Stimulated activated memory B cell treated with anti-CD40 and anti-IgM and Interleukin-4, amounts not matched to agents 10 μg/mL and 1 μg/mL and 100 μg/mL, for 72 hours (primary cell): ENCODE results near the gene C1orf141.
"Not testable (repeated sequence)": the region's sequence is repeated elsewhere in the genome, so short reads cannot be mapped to it uniquely, and the experiment has no call there.

ENCODE experiments used
- ATAC-seq: fragments of 150-1000 bp; cut with Tn5 transposase; 2 replicates; pipeline ENCODE4 v1.10.0; 2021
- H3K27ac Mint-ChIP-seq: one replicate; pipeline ENCODE4 v1.8.0; 2022; ENCODE audit warnings: mild to moderate bottlenecking, mixed read lengths
- H3K27me3 Mint-ChIP-seq: one replicate; pipeline ENCODE4 v1.8.0; 2022; ENCODE audit warnings: mixed read lengths
- H3K36me3 Mint-ChIP-seq: one replicate; pipeline ENCODE4 v1.8.0; 2022; ENCODE audit warnings: mixed read lengths
- H3K4me1 Mint-ChIP-seq: one replicate; pipeline ENCODE4 v1.8.0; 2022; ENCODE audit warnings: mixed read lengths
- H3K4me3 Mint-ChIP-seq: one replicate; pipeline ENCODE4 v1.8.0; 2022; ENCODE audit warnings: mild to moderate bottlenecking, moderate library complexity, mixed read lengths
- H3K9me3 Mint-ChIP-seq: one replicate; pipeline ENCODE4 v1.8.0; 2022; ENCODE audit warnings: mixed read lengths

C1orf141 gene

DNA sequence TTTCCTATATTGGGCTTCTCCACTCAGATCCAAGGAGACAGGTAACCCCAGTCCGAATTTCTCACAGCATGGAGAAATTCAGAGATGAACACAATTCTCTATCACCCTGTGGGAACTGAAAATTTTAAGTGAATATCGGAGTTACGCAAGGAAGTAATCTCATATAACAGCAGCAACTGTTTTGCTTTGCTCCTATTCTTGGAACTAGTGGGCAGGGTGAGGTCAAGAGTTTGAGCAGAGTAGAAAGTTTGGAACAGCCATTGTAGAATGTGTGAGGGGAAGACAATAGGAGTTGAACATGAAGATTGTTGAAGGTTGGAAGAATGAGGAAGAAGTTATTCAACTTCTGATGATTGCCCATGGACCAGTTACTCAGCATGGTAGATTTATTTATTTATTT is 56.5 kb downstream of the C1orf141 start:
- Mint-ChIP-seq H3K36me3 (no peaks in the 10 kb centered on the region), H3K4me3 (no peak overlapping the region), H3K4me1 (peaks cover 7% of the 10 kb centered on the region), H3K27ac (no peak overlapping the region), H3K27me3 (no peaks in the 10 kb centered on the region), H3K9me3 (peaks cover 3% of the 10 kb centered on the region)
- no peak for ATAC-seq

DNA sequence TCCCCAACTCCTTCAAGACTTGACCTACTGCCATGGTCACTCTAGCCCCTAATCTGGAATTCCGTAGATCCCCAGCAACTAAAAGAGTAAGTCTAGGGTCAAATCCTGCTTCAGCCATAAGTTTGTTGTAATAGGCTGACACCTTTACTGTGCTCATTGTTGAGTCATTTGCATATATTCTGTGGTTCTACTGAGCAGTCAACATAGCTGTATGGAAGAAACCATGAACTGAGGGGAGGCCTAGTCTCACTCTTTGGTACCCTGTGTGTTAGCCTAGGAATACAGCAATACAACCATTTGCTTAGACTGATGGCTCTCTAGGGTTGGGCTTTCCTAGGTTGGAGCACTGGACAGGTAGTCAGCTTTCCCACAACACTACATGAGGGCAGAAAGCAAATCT is 57.2 kb downstream of the C1orf141 start:
- peaks cover 7% of the 10 kb centered on the region for H3K4me1 Mint-ChIP-seq
- ATAC-seq, result no peak
- no peak overlapping the region for H3K27ac Mint-ChIP-seq
- H3K9me3 Mint-ChIP-seq, result peaks cover 5% of the 10 kb centered on the region
- H3K36me3 Mint-ChIP-seq, result peaks cover 3% of the 10 kb centered on the region
- no peaks in the 10 kb centered on the region for H3K27me3 Mint-ChIP-seq
- no peak overlapping the region for H3K4me3 Mint-ChIP-seq

DNA sequence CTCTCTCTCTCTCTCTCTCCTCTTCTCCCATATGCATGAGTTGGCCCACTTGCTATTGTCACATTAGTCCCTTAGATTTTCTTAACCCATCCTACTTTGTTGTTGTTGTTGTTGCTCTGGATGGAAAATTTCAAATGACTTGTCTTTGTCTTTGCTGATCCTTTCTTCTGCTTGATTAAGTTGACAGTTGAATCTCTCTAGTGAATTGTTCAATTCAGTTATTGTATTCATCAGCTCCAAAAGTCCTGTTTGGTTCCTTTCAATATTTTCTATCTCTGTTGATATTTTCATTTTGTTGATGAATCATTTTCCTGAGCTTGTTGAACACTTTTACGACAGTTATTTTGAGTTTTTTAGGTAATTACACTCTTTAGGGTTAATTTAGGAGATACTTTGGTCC is 62.0 kb downstream of the C1orf141 start:
- Mint-ChIP-seq H3K4me3 (no peak overlapping the region), H3K27ac (no peak overlapping the region), H3K27me3 (no peaks in the 10 kb centered on the region), H3K9me3 (peaks cover 19% of the 10 kb centered on the region), H3K36me3 (peaks cover 6% of the 10 kb centered on the region), H3K4me1 (peaks cover 7% of the 10 kb centered on the region)
- no peak for ATAC-seq

DNA sequence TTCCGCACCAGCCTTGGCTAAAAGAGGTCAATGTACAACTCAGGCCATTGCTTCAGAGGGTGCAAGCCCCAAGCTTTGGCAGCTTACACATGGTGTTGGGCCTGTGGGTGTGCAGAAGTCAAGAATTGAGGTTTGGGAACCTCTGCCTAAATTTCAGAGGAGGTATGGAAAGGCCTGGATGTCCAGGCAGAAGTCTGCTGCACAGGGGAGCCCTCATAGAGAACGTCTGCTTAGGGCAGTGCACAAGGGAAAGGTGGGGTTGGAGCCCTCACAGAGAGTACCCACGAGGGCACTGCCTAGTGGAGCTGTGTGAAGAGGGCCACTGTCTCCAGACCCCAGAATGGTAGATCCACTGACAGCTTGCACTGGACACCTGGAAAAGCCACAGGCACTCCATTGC is 67.1 kb downstream of the C1orf141 start:
- not testable (repeated sequence) for H3K4me1 Mint-ChIP-seq

DNA sequence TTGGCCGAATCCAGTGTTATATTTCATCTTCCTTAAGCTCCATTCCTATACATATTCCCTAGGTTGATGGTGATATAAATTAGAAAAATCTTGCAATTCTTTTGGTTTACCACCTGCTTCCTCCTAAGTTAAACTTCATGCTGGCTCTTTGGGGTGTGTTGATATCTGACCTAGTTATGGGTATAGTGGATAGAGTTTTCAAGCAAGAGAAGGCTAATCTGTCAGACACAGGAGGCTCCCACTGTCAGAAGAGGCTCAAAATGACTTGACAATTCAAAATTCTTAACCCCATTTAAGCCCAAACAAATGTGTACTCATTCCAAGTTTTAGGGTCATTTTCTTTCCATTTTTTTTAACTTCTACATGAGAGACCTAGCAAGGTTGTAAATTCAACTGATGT is 72.4 kb downstream of the C1orf141 start:
- ATAC-seq, result no peak

More for the DNA sequence above, 67.1 kb downstream of the C1orf141 start:
- Mint-ChIP-seq H3K36me3 (peaks cover 12% of the 10 kb centered on the region), H3K9me3 (peaks cover 22% of the 10 kb centered on the region)
- not testable (repeated sequence) for H3K27ac Mint-ChIP-seq, ATAC-seq, H3K27me3 Mint-ChIP-seq, H3K4me3 Mint-ChIP-seq

DNA sequence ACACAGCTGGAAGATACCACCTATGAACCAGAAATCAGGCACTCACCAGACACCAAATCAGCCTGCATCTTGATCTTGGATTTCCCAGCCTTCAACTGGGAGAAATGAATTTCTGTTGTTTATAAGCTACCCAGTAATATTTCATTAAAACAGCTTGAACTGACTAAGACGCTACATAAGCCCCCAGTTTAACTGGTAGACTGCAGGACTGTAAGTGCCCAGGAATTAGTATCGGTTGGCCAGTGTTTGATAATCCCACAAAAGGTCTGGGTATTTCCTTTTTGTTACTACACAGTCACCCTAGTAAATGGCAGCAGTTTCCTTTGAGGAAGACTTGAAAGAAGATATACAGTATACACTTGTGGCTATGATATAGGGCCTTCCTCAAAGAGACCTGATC is 73.5 kb downstream of the C1orf141 start:
- Mint-ChIP-seq H3K4me1 (no peaks in the 10 kb centered on the region), H3K4me3 (no peak overlapping the region), H3K27ac (no peak overlapping the region), H3K9me3 (no peaks in the 10 kb centered on the region), H3K27me3 (no peaks in the 10 kb centered on the region), H3K36me3 (no peaks in the 10 kb centered on the region)
- ATAC-seq, result no peak

More for the DNA sequence above, 72.4 kb downstream of the C1orf141 start:
- no peak overlapping the region for H3K4me3 Mint-ChIP-seq
- H3K27me3 Mint-ChIP-seq, result no peaks in the 10 kb centered on the region
- no peak overlapping the region for H3K27ac Mint-ChIP-seq
- no peaks in the 10 kb centered on the region for H3K4me1 Mint-ChIP-seq
- H3K9me3 Mint-ChIP-seq, result peaks cover 8% of the 10 kb centered on the region
- H3K36me3 Mint-ChIP-seq, result peaks cover 6% of the 10 kb centered on the region

DNA sequence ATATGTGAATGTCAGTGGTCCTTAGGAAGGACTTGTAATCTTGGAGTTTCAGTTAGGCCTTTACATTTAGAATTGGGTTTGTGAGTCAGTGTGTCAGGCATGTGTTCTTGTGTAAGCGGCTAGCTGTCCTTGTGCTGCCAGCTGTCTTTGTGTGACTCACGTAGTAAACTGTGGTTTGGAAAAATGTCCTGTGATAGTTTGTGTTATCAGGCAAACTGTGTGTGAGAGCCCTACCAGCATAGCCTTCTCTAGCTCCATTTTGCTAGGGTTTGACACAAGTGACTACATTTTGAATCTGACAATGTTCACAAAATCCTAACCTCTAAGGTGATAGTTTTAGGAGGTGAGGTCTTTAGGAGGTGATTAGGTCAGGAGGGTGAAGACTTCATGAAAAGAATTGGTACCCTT is 74.0 kb downstream of the C1orf141 start:
- no peaks in the 10 kb centered on the region for H3K4me1 Mint-ChIP-seq
- no peak overlapping the region for H3K27ac Mint-ChIP-seq
- no peaks in the 10 kb centered on the region for H3K36me3 Mint-ChIP-seq
- no peaks in the 10 kb centered on the region for H3K27me3 Mint-ChIP-seq
- no peak for ATAC-seq
- H3K4me3 Mint-ChIP-seq, result no peak overlapping the region
- H3K9me3 Mint-ChIP-seq, result no peaks in the 10 kb centered on the region

DNA sequence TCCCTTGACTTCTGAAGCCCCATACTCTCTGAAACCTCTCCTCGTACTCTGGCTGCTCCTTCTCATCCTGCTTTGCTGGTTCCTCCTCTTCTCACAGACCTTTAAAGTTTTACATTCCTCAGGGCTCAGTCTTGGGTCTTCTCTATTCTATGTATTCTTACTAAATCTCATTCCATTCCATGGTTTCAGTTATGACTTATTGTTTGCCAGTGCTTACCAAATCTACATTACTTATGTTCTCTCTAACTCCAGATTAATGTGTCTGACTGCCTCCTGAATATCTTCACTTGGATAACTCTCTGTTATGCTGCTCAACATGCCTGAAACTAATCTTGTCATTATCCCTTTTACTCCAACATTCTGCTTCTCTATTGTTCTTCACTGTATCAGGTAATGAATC is 75.4 kb downstream of the C1orf141 start:
- H3K36me3 Mint-ChIP-seq, result no peaks in the 10 kb centered on the region
- H3K4me1 Mint-ChIP-seq, result peaks cover under 1% of the 10 kb centered on the region
- ATAC-seq, result no peak
- no peaks in the 10 kb centered on the region for H3K9me3 Mint-ChIP-seq
- no peak overlapping the region for H3K27ac Mint-ChIP-seq
- H3K4me3 Mint-ChIP-seq, result no peak overlapping the region
- no peaks in the 10 kb centered on the region for H3K27me3 Mint-ChIP-seq

DNA sequence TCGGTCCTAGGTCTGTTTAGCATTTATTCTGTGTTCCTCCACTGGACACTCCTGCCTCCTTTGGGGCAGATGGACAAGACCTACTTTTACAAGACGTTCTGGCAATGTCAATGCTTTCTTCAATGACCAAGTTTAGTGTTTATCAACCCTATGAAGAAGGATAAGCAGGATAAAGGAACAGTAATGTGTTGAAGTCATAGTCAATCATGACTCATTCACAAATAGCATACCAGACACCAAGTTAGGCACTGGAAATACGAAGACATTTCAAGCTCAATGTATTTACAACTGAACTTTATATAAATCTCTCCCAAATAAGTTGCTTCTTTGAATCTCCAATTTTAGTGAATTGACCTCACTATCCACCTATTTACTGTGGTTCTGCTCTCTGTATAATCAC is 76.0 kb downstream of the C1orf141 start:
- Mint-ChIP-seq H3K36me3 (no peaks in the 10 kb centered on the region), H3K4me3 (no peak overlapping the region), H3K27me3 (no peaks in the 10 kb centered on the region), H3K9me3 (no peaks in the 10 kb centered on the region), H3K4me1 (peaks cover 5% of the 10 kb centered on the region), H3K27ac (no peak overlapping the region)
- ATAC-seq, result no peak

DNA sequence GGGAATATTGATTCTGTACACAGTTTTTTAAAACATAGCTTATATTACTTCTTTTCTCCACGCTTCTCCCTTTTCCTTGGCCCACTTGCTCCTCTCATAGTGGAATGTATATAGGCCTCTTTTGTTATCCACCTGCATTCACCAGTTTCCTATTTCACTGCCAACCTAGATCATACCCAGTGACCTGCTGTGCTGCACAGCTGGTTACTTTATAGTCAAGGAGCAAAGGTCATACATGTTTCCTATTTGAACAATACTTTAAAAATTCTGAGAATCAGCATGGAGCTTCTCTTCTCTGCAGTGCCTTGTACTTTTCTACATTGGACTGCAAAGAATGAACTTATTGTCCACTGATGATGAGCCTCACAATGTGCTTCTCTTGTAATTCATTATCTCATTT is 76.5 kb downstream of the C1orf141 start:
- Mint-ChIP-seq H3K27ac (no peak overlapping the region), H3K4me1 (peaks cover 5% of the 10 kb centered on the region), H3K9me3 (no peaks in the 10 kb centered on the region), H3K4me3 (no peak overlapping the region), H3K27me3 (no peaks in the 10 kb centered on the region), H3K36me3 (no peaks in the 10 kb centered on the region)
- ATAC-seq, result no peak

DNA sequence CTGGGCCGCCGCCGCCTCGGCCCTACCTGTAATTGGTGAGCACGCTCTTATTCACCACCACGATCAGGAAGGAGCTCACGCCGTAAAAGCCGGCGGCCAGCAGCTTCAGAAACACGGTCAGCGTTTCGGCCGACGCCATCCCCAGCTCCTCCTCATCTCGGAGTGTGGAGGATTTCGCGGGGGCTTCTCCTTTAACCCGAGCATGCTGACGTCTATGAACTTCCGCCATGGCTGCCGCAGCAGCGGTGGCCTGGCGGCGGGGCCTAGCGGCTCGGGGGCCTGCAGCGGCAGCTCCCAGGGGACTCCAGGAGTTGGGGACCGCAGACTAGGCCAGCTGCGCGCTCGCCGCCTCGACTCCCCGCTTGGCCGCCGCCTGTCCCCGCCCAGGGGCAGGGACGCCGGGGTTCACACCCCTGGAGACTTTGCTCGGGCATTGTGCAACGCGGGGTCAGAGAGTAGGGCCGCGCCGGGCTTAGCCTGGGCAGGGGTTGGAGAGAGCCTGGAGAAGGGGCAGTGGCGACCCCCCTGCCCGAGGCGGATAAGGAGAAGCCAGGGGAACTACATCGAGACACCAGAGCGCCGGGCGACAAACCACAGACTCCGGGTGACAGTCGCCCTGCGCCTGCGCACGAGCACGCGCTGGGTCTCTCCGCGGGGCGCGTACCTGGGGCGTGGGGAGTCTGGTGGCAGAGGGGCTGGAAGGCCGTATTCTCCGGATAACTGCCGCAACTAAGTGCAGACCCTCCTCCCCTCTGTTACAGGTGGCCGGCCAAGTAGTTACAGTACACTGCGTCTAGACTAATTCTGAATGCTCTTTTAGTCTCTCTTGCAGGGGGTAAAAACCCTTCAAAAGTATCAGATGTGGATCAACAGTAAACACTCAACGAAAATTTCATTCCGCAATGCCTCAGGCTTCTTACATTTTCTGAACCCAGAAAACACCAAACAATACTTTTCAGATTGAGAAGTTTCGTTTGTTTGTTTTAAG is 80.7 kb downstream of the C1orf141 start, which contains the start of gene SLC35D1:
SLC35D1 (minus strand) TSS at position 364 of the 988 bp plus-strand sequence; CDS start at position 229, 135 bp downstream.
- H3K4me3 Mint-ChIP-seq, result peak within 1 kb of the TSS; percentile 98
- ATAC-seq, result peak; percentile 95
- no peaks in the 10 kb centered on the region for H3K27me3 Mint-ChIP-seq
- no peaks in the 10 kb centered on the region for H3K9me3 Mint-ChIP-seq
- peak within 1 kb of the TSS; percentile 99 for H3K27ac Mint-ChIP-seq
- H3K4me1 Mint-ChIP-seq, result peaks cover 20% of the 10 kb centered on the region
- peaks cover 16% of the 10 kb centered on the region for H3K36me3 Mint-ChIP-seq

DNA sequence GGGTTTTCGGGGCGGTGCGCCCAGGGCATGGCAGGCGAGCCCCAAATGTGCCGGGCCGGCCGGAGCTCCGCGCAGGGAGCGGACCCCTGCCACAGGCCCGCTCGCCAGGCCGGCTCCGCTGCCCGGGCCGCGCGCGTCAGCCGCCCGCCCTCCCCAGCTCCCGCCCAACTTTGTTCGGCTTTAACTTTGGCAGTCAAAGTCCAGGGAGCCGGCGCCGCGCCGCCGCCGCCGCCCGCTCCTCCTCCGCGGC is 81.3 kb downstream of the C1orf141 start:
- Mint-ChIP-seq H3K36me3 (peaks cover 16% of the 10 kb centered on the region), H3K4me3 (peak overlapping the region; percentile 98), H3K27ac (peak overlapping the region; percentile 99), H3K4me1 (peaks cover 20% of the 10 kb centered on the region), H3K27me3 (no peaks in the 10 kb centered on the region), H3K9me3 (no peaks in the 10 kb centered on the region)
- ATAC-seq, result peak; percentile 63

DNA sequence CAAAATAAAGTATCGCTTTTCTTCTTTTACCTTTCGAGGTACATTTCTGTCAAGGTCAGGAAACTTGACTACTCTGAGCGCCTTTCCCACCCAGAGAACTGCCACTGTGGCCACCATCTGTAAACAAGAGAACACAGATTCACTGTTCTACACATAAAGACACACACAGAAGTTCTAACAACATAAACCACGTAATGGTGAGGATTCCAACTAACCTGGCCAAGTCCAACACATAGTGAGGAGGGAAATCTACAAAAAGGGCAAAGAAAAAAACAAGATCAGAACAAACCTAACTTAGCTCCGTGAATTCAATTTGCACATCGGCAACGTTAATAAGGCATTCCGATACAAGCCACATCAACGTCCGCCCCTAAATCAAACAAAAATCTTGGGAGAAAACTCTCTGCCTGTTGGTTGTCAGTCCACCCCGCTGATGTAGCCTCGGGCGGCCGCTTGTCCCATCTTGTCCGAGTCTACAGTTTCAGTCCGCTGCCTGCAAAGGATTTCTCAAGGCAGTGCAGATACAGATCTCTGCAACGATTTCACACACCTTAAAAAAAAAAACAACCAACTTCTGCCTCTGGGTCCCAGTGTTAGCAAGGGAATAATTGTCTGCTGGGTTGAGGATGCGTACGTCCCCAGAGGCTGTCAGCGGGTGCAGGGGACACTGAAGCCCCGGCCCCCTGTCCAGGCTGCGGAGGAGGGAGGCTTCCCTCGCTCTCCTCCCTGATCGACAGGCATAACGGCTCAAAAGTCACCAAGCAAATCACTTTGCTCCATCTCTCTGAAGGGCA is 81.8 kb downstream of the C1orf141 start:
- Mint-ChIP-seq H3K27ac (peak overlapping the region; percentile 99), H3K9me3 (no peaks in the 10 kb centered on the region), H3K27me3 (no peaks in the 10 kb centered on the region), H3K4me1 (peaks cover 20% of the 10 kb centered on the region), H3K4me3 (peak overlapping the region; percentile 98), H3K36me3 (peaks cover 16% of the 10 kb centered on the region)
- no peak for ATAC-seq

DNA sequence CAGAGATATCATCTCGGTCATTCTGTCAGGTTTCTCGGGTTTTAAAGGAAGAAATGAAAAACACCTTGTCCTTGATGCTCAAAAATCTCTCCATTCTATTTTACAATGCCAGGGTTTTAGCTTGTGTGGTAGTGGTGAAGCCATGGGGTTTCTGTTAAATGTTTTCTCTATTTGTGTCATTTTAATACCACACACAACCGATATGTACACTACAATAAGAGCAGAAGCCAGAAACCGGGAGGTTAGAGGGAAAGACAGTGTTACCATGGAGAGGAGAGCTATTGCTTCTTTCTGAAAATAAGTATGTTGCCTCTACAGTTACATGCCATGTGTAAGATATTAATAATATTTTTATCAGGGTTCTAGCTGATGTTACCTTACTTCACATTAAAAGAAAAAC is 83.6 kb downstream of the C1orf141 start:
- H3K4me3 Mint-ChIP-seq, result no peak overlapping the region
- no peak for ATAC-seq

DNA sequence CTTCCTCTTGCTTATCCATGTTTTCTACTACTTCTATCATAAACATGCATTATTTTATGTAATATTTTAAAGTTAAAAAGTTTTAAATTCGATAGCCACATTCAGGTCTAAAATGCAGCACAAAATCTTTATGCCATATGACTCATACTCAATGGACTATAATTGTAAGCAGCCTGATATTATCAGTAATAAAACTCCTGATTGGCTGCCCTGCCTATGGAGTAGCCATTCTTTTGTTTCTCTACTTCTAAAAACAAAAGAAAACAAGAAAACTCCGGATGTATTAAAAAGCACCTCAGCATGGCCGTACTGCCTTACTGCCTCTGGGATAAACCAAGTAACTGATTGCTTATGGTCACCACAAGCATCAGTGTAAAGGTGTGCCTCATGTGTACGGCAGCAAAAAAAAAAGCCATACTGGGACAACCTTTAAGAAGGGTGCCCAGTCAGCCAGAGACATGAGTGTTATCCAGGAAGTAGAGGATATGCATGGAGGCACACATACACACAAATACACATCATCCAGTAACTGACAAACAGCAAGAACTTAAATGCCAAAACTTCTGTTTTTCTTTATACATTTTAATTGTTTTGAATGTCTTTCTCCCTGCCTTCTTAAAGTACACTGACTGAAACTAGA is 90.0 kb downstream of the C1orf141 start:
- Mint-ChIP-seq H3K9me3 (no peaks in the 10 kb centered on the region), H3K36me3 (peaks cover 51% of the 10 kb centered on the region), H3K27ac (no peak overlapping the region), H3K27me3 (no peaks in the 10 kb centered on the region), H3K4me1 (peaks cover 8% of the 10 kb centered on the region), H3K4me3 (no peak overlapping the region)
- ATAC-seq, result no peak

More for the DNA sequence above, 83.6 kb downstream of the C1orf141 start:
- Mint-ChIP-seq H3K27me3 (no peaks in the 10 kb centered on the region), H3K4me1 (peaks cover 20% of the 10 kb centered on the region), H3K36me3 (peaks cover 25% of the 10 kb centered on the region), H3K27ac (no peak overlapping the region), H3K9me3 (no peaks in the 10 kb centered on the region)
